Loucy (cell line): ENCODE measurements around the gene PSMD14.
"Not testable (repeated sequence)": the region's sequence is repeated elsewhere in the genome, so short reads cannot be mapped to it uniquely, and the experiment has no call there.

Experiments used
- H2AFZ ChIP-seq: fragments of 200-600 bp; sonication (generic); 2 replicates; pipeline ENCODE4 v1.6.0; 2016; ENCODE audit warnings: antibody characterized with exemption, mild to moderate bottlenecking, low read length, moderate library complexity
- H3F3A ChIP-seq: fragments of 200-600 bp; 2 replicates; pipeline ENCODE4 v1.6.0; 2016; ENCODE audit warnings: antibody characterized with exemption, low read depth, mild to moderate bottlenecking
- H3K27me3 ChIP-seq: fragments of 200-600 bp; sonication (generic); 2 replicates; pipeline ENCODE4 v1.6.1; 2014; ENCODE audit warnings: low read length, mild to moderate bottlenecking; ENCODE audit not compliant: insufficient read depth, poor library complexity, severe bottlenecking
- H3K36me3 ChIP-seq: fragments of 200-600 bp; sonication (generic); 2 replicates; pipeline ENCODE4 v1.6.1; 2016; ENCODE audit warnings: low read length; ENCODE audit not compliant: insufficient read depth
- H3K4me1 ChIP-seq: fragments of 200-600 bp; sonication (generic); 2 replicates; pipeline ENCODE4 v1.5.1; 2014; ENCODE audit warnings: low read length, mild to moderate bottlenecking; ENCODE audit not compliant: insufficient read depth, poor library complexity, severe bottlenecking
- H3K4me2 ChIP-seq: fragments of 200-600 bp; sonication (generic); 2 replicates; pipeline ENCODE4 v1.6.0; 2014; ENCODE audit warnings: antibody characterized with exemption, low read length, low read depth, mild to moderate bottlenecking; ENCODE audit not compliant: poor library complexity, severe bottlenecking
- H3K4me3 ChIP-seq: fragments of 200-600 bp; sonication (generic); 2 replicates; pipeline ENCODE4 v1.5.1; 2014; ENCODE audit warnings: low read length, mild to moderate bottlenecking, mixed read lengths; ENCODE audit not compliant: poor library complexity, severe bottlenecking
- H3K79me2 ChIP-seq: fragments of 200-600 bp; sonication (generic); 2 replicates; pipeline ENCODE4 v1.6.1; 2014; ENCODE audit warnings: low read length; ENCODE audit not compliant: insufficient read depth
- H3K9ac ChIP-seq: fragments of 200-600 bp; sonication (generic); 2 replicates; pipeline ENCODE4 v1.6.0; 2014; ENCODE audit warnings: mild to moderate bottlenecking, low read depth, low read length, moderate library complexity; ENCODE audit not compliant: poor library complexity, severe bottlenecking
- H3K9me2 ChIP-seq: fragments of 200-600 bp; sonication (generic); replicated peaks from 2 replicates; pipeline ENCODE4 v1.6.1; 2016; ENCODE audit warnings: low read depth, low read length, mixed read lengths
- H3K9me3 ChIP-seq: fragments of 200-600 bp; sonication (generic); 2 replicates; pipeline ENCODE4 v1.6.1; 2014; ENCODE audit warnings: mild to moderate bottlenecking, antibody characterized with exemption, low read length, low read depth; ENCODE audit not compliant: insufficient read depth
- H4K20me1 ChIP-seq: fragments of 200-600 bp; sonication (generic); 2 replicates; pipeline ENCODE4 v1.6.0; 2014; ENCODE audit warnings: antibody characterized with exemption, low read length, mild to moderate bottlenecking; ENCODE audit not compliant: insufficient read depth, poor library complexity, severe bottlenecking
- CTCF ChIP-seq: fragments of 200-600 bp; sonication (generic); conservative IDR thresholded peaks from 2 replicates; pipeline ENCODE4 v1.5.1; 2014; ENCODE audit warnings: mild to moderate bottlenecking, antibody characterized with exemption, low read length
- EZH2phosphoT487 ChIP-seq: fragments of 200-600 bp; IDR thresholded peaks from 2 replicates; pipeline ENCODE4 v1.6.1; 2018; ENCODE audit warnings: antibody characterized with exemption, mild to moderate bottlenecking, moderate library complexity, borderline replicate concordance

PSMD14 gene

GRCh38 chr2:161273038-161273760, 35.0 kb upstream of the PSMD14 start:
- H3K4me3 ChIP-seq = peak overlapping the region; percentile 43
- no peak overlapping the region for H3K9ac ChIP-seq
- no peaks in the 10 kb centered on the region for H3K79me2 ChIP-seq
- H3K4me1 ChIP-seq = no peaks in the 10 kb centered on the region
- peak overlapping the region; percentile 83 for H2AFZ ChIP-seq
- H3K27me3 ChIP-seq = no peaks in the 10 kb centered on the region
- H4K20me1 ChIP-seq = no peaks in the 10 kb centered on the region
- no peaks in the 10 kb centered on the region for H3K36me3 ChIP-seq
- no peaks in the 10 kb centered on the region for H3K9me2 ChIP-seq
- peak overlapping the region; percentile 54 for H3K4me2 ChIP-seq
- TF ChIP-seq CTCF (peak; percentile 87), EZH2phosphoT487 (no peak)
- no peaks in the 10 kb centered on the region for H3K9me3 ChIP-seq
- H3F3A ChIP-seq = no peaks in the 10 kb centered on the region

GRCh38 chr2:161278564-161279229, 29.5 kb upstream of the PSMD14 start:
- not testable (repeated sequence) for H3F3A ChIP-seq, H3K79me2 ChIP-seq, H3K4me1 ChIP-seq, H2AFZ ChIP-seq, H3K9me2 ChIP-seq, H3K27me3 ChIP-seq, H3K4me3 ChIP-seq, H3K36me3 ChIP-seq, H4K20me1 ChIP-seq, H3K4me2 ChIP-seq, H3K9me3 ChIP-seq, H3K9ac ChIP-seq

DNA sequence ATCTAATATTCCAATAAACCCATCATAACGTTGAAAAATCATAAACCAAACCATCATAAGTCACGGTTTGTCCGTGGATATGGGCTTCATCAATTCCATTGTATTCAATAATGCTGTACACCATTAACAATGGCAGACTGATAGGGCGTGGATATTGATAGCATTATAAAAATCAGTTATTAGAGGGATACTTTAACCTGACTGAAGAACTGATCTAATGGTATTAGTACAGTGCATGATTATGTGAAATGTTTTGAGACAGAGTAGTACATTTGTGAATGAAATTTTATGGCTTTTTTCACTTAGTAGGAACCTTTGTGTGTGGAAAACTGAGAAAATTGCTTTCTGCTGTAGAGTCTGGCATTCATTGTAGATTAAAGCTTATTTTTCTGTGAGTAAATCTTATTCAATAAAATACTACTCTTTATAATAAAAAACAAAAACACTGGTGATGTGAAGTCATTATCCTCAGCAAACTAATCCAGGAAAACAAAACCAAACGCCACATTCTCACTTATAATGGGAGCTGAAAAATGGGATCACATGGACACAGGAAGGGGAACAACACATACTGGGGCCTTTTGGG, 28.9 kb upstream of the PSMD14 start:
- not testable (repeated sequence) for H3K9ac ChIP-seq, H3K79me2 ChIP-seq, H3F3A ChIP-seq, H3K4me3 ChIP-seq, H3K9me3 ChIP-seq, H3K27me3 ChIP-seq, H2AFZ ChIP-seq, H3K9me2 ChIP-seq, H3K36me3 ChIP-seq, H3K4me2 ChIP-seq, H3K4me1 ChIP-seq, H4K20me1 ChIP-seq

DNA sequence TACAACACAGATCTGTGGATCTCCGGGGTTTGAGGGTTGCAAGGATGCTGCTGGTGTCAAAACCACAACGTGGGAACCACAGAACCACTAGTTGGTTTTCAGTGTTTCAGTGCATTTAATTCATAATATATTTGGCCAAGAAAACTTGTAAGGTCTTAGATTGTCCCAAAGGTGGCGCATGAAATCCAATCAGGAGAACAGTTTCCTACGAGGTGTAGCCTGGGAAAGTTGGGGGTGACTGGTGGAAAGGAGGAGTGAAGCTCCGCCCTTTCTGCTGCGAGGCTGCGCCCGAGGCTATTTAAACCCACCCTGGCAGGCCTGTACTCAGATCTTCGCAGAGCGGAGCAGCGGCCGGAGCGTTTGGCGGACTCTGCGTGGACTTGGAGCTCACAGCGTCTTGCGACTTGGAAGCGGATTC, 27.3 kb upstream of the PSMD14 start:
- not testable (repeated sequence) for H3K4me2 ChIP-seq, H3K9me2 ChIP-seq, H2AFZ ChIP-seq, H3F3A ChIP-seq, H3K9ac ChIP-seq, H3K4me1 ChIP-seq, H4K20me1 ChIP-seq, H3K4me3 ChIP-seq, H3K79me2 ChIP-seq, H3K36me3 ChIP-seq, H3K27me3 ChIP-seq, H3K9me3 ChIP-seq
- peak; percentile 43 for TF ChIP-seq CTCF

DNA sequence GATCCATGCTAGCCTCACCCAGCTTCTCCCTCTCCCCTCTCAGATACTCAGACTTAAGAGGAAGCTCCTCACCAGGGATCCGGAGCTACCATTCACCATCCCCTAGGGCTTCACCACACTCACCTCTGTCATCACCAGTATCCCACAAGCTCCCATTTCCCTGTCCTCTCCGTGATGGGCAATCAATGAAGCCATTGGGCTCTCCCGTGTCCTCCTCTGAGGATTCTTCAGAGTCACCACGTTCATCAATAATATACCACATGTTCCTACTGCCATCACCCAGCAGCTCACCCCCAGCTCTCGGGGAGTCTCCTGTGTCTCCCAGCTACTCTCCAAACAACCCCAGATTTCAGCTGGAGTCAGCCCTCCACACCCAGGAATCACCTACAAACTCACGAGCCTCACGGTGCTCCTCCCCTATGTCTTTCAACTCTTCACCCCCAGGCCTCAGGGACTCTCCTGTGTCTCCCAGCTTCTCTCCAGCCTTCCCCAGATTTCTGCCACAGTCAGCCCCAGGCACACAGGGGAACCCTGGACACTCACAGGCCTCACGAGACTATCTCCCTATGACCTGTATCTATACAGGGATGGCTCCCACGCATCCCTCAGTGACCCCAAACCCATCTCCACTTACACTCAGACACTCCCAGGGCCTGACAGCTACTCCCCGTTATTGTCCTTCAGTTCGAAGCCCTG, 26.5 kb upstream of the PSMD14 start:
- not testable (repeated sequence) for H4K20me1 ChIP-seq, H3K4me3 ChIP-seq, H3K9ac ChIP-seq, H3K9me3 ChIP-seq, H3K79me2 ChIP-seq, H3K4me1 ChIP-seq, H3K9me2 ChIP-seq, H3K27me3 ChIP-seq, H3K4me2 ChIP-seq, H3F3A ChIP-seq, H3K36me3 ChIP-seq, H2AFZ ChIP-seq
